HepG2 (cell line): ENCODE results near the gene RMI1. TPM values are rescaled to one million over a fixed set of nuclear protein-coding genes. Genes with fewer than 3 reads are reported as not detected.

Experiments
- CCDC6 ChIP-seq: sonication (generic); formaldehyde crosslinking; IDR thresholded peaks from 2 replicates; pipeline ENCODE4 v1.8.1; 2022; ENCODE audit warnings: mild to moderate bottlenecking, missing genetic modification reagents, moderate library complexity
- FOXA1 ChIP-seq, 2 experiments: fragments of 450-650 bp in 1 of 2; sonication (generic) in 1 of 2; formaldehyde crosslinking in 1 of 2; IDR thresholded peaks; 2 replicates each; pipeline versions ENCODE4 v1.4.0 to v1.6.1; 2016 to 2020; ENCODE audit warnings: missing genetic modification reagents in 1 of 2
- GFI1 ChIP-seq: sonication (generic); formaldehyde crosslinking; IDR thresholded peaks from 2 replicates; pipeline ENCODE4 v1.5.0; 2020; ENCODE audit warnings: missing genetic modification reagents, mild to moderate bottlenecking, borderline replicate concordance
- HMG20A ChIP-seq: IDR thresholded peaks from 2 replicates; pipeline ENCODE4 v1.6.1; 2016; ENCODE audit warnings: borderline replicate concordance
- MXD4 ChIP-seq: IDR thresholded peaks from 2 replicates; pipeline ENCODE4 v1.6.1; 2016; ENCODE audit warnings: mild to moderate bottlenecking, missing biosample characterization, missing genetic modification reagents
- SALL1 ChIP-seq: sonication (generic); formaldehyde crosslinking; IDR thresholded peaks from 2 replicates; pipeline ENCODE4 v1.8.0; 2022; ENCODE audit warnings: mild to moderate bottlenecking, missing genetic modification reagents
- SMARCE1 ChIP-seq: fragments of 450-650 bp; IDR thresholded peaks from 2 replicates; pipeline ENCODE4 v1.6.1; 2017; ENCODE audit warnings: borderline replicate concordance
- TCF7L2 ChIP-seq: IDR thresholded peaks from 2 replicates; pipeline ENCODE4 v1.6.1; 2011; ENCODE audit warnings: mild to moderate bottlenecking, low read depth, low read length, moderate library complexity
- ZBTB3 ChIP-seq: sonication (generic); formaldehyde crosslinking; IDR thresholded peaks from 2 replicates; pipeline ENCODE4 v1.4.0; 2020; ENCODE audit warnings: low read depth, mild to moderate bottlenecking, moderate library complexity, missing genetic modification reagents, borderline replicate concordance
- ZIK1 ChIP-seq: sonication (generic); formaldehyde crosslinking; IDR thresholded peaks from 2 replicates; pipeline ENCODE4 v1.5.0; 2020; ENCODE audit warnings: mild to moderate bottlenecking, low read depth, missing genetic modification reagents, borderline replicate concordance
- ZNF766 ChIP-seq: sonication (generic); formaldehyde crosslinking; IDR thresholded peaks from 2 replicates; pipeline ENCODE4 v1.5.0; 2020; ENCODE audit warnings: missing genetic modification reagents, borderline replicate concordance
- ZNF800 ChIP-seq: sonication (generic); formaldehyde crosslinking; IDR thresholded peaks from 2 replicates; pipeline ENCODE4 v1.4.0; 2020; ENCODE audit warnings: missing genetic modification reagents
- ZNF878 ChIP-seq: sonication (generic); formaldehyde crosslinking; IDR thresholded peaks from 2 replicates; pipeline ENCODE4 v1.8.1; 2023; ENCODE audit warnings: mild to moderate bottlenecking, missing genetic modification reagents, moderate library complexity
- polyA plus RNA-seq, 8 experiments: library from polyadenylated mRNA; depleted of rRNA in 3 of 8; stranded (reverse) in 7 of 8; unstranded in 1 of 8; fragments of >200 nt; fragmentation: Illumina TruSeq in 4 of 8; extraction: Trizol in 4 of 8; gene quantifications; 2 replicates each; pipeline versions ENCODE4 v1.2.1 to v1.2.3, GENCODE V29; 2011 to 2016; ENCODE audit warnings: low read depth in 4 of 8, missing spikeins in 1 of 8, mixed read lengths in 1 of 8; ENCODE audit not compliant: insufficient read depth in 1 of 8
- total RNA-seq, 5 experiments: library from RNA; depleted of rRNA; stranded (reverse); fragments of >200 nt; fragmentation: Illumina TruSeq; extraction: Trizol; gene quantifications; 2 replicates each; pipeline ENCODE4 v1.2.3, GENCODE V29; 2016; ENCODE audit warnings: low read depth in 1 of 5
- TF ChIP-seq, protein P1 (sequence below): fragments of 450-650 bp; IDR thresholded peaks from 2 replicates; pipeline ENCODE4 v1.6.1; 2016
- TF ChIP-seq, protein P2 (sequence below): sonication (generic); formaldehyde crosslinking; IDR thresholded peaks from 2 replicates; pipeline ENCODE4 v1.4.0; 2020; ENCODE audit warnings: missing genetic modification reagents
- TF ChIP-seq, protein P3 (sequence below): sonication (generic); formaldehyde crosslinking; IDR thresholded peaks from 2 replicates; pipeline ENCODE4 v1.4.0; 2020; ENCODE audit warnings: mild to moderate bottlenecking, missing genetic modification reagents, borderline replicate concordance
- TF ChIP-seq, protein P4 (sequence below): sonication (generic); IDR thresholded peaks from 2 replicates; pipeline ENCODE4 v1.6.1; 2016; ENCODE audit warnings: low read depth, borderline replicate concordance

Gene RMI1
- total and polyA plus RNA-seq, 2 of the 13 experiments (the other 11 are each of a cell fraction or from before 2014, with no cell fraction given): 0.54 to 3.7 TPM

- TF ChIP-seq, protein P1, sequence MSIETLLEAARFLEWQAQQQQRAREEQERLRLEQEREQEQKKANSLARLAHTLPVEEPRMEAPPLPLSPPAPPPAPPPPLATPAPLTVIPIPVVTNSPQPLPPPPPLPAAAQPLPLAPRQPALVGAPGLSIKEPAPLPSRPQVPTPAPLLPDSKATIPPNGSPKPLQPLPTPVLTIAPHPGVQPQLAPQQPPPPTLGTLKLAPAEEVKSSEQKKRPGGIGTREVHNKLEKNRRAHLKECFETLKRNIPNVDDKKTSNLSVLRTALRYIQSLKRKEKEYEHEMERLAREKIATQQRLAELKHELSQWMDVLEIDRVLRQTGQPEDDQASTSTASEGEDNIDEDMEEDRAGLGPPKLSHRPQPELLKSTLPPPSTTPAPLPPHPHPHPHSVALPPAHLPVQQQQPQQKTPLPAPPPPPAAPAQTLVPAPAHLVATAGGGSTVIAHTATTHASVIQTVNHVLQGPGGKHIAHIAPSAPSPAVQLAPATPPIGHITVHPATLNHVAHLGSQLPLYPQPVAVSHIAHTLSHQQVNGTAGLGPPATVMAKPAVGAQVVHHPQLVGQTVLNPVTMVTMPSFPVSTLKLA: peak; percentile 71
- TF ChIP-seq ZBTB3 (CRISPR knock-in tag) (no peak), FOXA1 (IDR thresholded peaks at IDR 0.05) (peak; percentile 45), FOXA1 (CRISPR knock-in tag; IDR thresholded peaks at IDR 0.05) (peak; percentile 90), ZNF878 (0 out of 2 replicates have a peak, but pooled peaks have one; percentile 35), MXD4 (CRISPR knock-in tag) (peak; percentile 78; the same call in 1 of the 2 replicates), CCDC6 (CRISPR knock-in tag) (peak; percentile 46; the same call in 1 of the 2 replicates), ZNF766 (CRISPR knock-in tag) (no peak), SALL1 (CRISPR knock-in tag) (peak; percentile 95), HMG20A (peak; percentile 71; the same call in 1 of the 2 replicates), GFI1 (CRISPR knock-in tag) (peak; percentile 78), SMARCE1 (no peak), TCF7L2 (no peak), ZNF800 (CRISPR knock-in tag) (no peak), ZIK1 (no peak)
- TF ChIP-seq, protein P2, sequence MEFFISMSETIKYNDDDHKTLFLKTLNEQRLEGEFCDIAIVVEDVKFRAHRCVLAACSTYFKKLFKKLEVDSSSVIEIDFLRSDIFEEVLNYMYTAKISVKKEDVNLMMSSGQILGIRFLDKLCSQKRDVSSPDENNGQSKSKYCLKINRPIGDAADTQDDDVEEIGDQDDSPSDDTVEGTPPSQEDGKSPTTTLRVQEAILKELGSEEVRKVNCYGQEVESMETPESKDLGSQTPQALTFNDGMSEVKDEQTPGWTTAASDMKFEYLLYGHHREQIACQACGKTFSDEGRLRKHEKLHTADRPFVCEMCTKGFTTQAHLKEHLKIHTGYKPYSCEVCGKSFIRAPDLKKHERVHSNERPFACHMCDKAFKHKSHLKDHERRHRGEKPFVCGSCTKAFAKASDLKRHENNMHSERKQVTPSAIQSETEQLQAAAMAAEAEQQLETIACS: no peak
- TF ChIP-seq, protein P3, sequence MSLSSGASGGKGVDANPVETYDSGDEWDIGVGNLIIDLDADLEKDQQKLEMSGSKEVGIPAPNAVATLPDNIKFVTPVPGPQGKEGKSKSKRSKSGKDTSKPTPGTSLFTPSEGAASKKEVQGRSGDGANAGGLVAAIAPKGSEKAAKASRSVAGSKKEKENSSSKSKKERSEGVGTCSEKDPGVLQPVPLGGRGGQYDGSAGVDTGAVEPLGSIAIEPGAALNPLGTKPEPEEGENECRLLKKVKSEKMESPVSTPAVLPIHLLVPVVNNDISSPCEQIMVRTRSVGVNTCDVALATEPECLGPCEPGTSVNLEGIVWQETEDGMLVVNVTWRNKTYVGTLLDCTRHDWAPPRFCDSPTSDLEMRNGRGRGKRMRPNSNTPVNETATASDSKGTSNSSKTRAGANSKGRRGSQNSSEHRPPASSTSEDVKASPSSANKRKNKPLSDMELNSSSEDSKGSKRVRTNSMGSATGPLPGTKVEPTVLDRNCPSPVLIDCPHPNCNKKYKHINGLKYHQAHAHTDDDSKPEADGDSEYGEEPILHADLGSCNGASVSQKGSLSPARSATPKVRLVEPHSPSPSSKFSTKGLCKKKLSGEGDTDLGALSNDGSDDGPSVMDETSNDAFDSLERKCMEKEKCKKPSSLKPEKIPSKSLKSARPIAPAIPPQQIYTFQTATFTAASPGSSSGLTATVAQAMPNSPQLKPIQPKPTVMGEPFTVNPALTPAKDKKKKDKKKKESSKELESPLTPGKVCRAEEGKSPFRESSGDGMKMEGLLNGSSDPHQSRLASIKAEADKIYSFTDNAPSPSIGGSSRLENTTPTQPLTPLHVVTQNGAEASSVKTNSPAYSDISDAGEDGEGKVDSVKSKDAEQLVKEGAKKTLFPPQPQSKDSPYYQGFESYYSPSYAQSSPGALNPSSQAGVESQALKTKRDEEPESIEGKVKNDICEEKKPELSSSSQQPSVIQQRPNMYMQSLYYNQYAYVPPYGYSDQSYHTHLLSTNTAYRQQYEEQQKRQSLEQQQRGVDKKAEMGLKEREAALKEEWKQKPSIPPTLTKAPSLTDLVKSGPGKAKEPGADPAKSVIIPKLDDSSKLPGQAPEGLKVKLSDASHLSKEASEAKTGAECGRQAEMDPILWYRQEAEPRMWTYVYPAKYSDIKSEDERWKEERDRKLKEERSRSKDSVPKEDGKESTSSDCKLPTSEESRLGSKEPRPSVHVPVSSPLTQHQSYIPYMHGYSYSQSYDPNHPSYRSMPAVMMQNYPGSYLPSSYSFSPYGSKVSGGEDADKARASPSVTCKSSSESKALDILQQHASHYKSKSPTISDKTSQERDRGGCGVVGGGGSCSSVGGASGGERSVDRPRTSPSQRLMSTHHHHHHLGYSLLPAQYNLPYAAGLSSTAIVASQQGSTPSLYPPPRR (CRISPR knock-in tag): peak; percentile 89
- TF ChIP-seq, protein P4, sequence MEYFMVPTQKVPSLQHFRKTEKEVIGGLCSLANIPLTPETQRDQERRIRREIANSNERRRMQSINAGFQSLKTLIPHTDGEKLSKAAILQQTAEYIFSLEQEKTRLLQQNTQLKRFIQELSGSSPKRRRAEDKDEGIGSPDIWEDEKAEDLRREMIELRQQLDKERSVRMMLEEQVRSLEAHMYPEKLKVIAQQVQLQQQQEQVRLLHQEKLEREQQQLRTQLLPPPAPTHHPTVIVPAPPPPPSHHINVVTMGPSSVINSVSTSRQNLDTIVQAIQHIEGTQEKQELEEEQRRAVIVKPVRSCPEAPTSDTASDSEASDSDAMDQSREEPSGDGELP: 0 out of 2 replicates have a peak, but pooled peaks have one; percentile 27
Measured at GRCh38 chr9:83986765-83987401, 6.3 kb downstream of the RMI1 start (continued).
